Effector memory CD4-positive, alpha-beta T cell (primary cell): ENCODE data around the gene ZBTB8B.
"Not testable (repeated sequence)": the region's sequence is repeated elsewhere in the genome, so short reads cannot be mapped to it uniquely, and the experiment has no call there.

Experiments
- DNase-seq, 3 donors: peaks; one replicate each; pipeline ENCODE4 v3.0.0-alpha.2; 2020
- H3K27ac ChIP-seq: 2 replicates; pipeline ENCODE4 v1.7.0; 2013; ENCODE audit warnings: mild to moderate bottlenecking, low read length, moderate library complexity; ENCODE audit not compliant: insufficient read depth, poor library complexity, severe bottlenecking
- H3K27me3 ChIP-seq: replicated peaks from 2 replicates; pipeline ENCODE4 v1.7.0; 2013; ENCODE audit warnings: mild to moderate bottlenecking, low read length; ENCODE audit not compliant: insufficient read depth, control insufficient read depth, poor library complexity, severe bottlenecking
- H3K36me3 ChIP-seq: 2 replicates; pipeline ENCODE4 v1.7.0; 2013; ENCODE audit warnings: mild to moderate bottlenecking, low read length, moderate library complexity; ENCODE audit not compliant: control insufficient read depth, insufficient read depth
- H3K4me1 ChIP-seq: 2 replicates; pipeline ENCODE4 v1.7.0; 2013; ENCODE audit warnings: low read length, mild to moderate bottlenecking; ENCODE audit not compliant: control insufficient read depth, insufficient read depth, poor library complexity, severe bottlenecking
- H3K4me3 ChIP-seq: 2 replicates; pipeline ENCODE4 v1.7.0; 2013; ENCODE audit warnings: low read length, low read depth, mild to moderate bottlenecking; ENCODE audit not compliant: insufficient read depth, poor library complexity, severe bottlenecking
- H3K9me3 ChIP-seq: 2 replicates; pipeline ENCODE4 v1.7.0; 2013; ENCODE audit warnings: mild to moderate bottlenecking, low read length, moderate library complexity; ENCODE audit not compliant: control insufficient read depth
- total RNA-seq, 3 donors: gene quantifications; one replicate each; lab custom pipeline; 2026; lab: John Stamatoyannopoulos, UW

ZBTB8B gene
- 0 to 0.17 (median 0) reads per million in 3 donors for total RNA-seq

DNA sequence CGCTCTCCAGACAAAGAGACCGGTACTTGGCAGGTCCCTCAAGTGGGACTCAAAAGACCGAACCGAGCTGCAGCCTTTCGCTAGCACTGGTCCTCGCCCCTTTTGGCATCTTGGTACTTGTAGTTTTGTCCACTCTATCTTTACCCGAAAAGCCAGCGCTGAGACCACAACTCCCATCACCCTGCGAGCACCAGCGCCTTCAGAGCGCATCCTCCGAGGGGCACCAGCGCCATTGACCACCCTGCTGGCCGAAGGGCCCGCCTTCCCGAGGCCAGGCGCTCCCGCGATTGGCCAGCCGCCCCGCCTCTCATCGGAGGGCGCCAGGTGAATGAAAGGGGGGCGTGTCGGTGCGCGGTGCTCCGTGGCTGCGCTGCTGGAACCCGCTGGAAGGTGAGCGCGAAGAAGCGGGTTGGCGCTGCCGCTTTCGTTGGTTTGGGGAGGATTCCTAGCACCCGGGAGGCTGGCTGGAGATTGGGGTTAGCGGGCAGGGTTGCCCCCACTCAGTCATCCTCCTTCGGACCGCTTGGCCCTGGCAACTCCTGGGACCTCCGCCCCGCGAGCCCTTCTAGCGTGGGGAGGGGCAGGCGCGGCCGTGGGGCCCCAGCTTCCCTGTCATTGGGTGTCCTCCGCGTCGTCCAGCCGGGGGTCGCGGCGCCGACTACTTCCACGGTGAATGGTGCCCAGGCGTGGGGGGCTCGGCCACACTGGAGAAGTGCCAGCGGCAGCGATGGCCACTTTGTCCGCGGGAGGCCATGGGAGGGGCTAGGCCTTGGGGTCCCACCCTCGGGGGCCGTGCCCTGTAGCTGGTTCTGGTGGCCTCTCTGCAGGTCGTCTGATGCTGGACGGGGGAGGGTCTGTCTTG is at the start of gene ZBTB8B:
TSS of gene ZBTB8B (plus strand) at position 357 of the 862 bp plus-strand sequence. CDS start 5,553 bp downstream, outside the sequence.
- H3K27ac ChIP-seq = no peak within 1 kb of the TSS
- DNase-seq = no peak
- peaks cover 14% of the 10 kb centered on the region for H3K4me1 ChIP-seq
- no peaks in the 10 kb centered on the region for H3K36me3 ChIP-seq
- H3K27me3 ChIP-seq = peaks cover 24% of the 10 kb centered on the region
- H3K4me3 ChIP-seq = peak within 1 kb of the TSS; percentile 42
- no peaks in the 10 kb centered on the region for H3K9me3 ChIP-seq

DNA sequence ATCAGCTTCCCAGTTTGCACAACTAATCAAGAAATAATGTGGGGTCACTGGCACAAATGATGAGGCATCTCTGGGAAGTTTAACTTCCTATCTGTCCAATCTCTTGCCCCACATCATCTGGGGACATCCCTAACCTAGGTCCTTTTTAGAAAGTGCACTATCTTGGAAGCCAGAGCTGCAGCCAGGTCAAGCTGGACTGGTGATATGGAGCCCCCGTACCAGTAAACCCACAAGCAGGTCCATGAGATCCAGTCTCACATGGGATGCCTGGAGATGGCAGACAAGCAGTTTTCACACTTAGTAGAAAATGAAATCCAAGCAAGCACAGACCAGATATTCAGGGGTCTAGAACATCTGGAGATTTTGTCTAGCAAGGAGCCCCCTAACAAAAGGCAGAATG is 43.1 kb upstream of the ZBTB8B start:
- Histone ChIP-seq H3K4me3 (no peak overlapping the region), H3K9me3 (no peaks in the 10 kb centered on the region), H3K27ac (no peak overlapping the region), H3K27me3 (peaks cover 5% of the 10 kb centered on the region), H3K4me1 (peaks cover 2% of the 10 kb centered on the region), H3K36me3 (no peaks in the 10 kb centered on the region)
- no peak for DNase-seq

DNA sequence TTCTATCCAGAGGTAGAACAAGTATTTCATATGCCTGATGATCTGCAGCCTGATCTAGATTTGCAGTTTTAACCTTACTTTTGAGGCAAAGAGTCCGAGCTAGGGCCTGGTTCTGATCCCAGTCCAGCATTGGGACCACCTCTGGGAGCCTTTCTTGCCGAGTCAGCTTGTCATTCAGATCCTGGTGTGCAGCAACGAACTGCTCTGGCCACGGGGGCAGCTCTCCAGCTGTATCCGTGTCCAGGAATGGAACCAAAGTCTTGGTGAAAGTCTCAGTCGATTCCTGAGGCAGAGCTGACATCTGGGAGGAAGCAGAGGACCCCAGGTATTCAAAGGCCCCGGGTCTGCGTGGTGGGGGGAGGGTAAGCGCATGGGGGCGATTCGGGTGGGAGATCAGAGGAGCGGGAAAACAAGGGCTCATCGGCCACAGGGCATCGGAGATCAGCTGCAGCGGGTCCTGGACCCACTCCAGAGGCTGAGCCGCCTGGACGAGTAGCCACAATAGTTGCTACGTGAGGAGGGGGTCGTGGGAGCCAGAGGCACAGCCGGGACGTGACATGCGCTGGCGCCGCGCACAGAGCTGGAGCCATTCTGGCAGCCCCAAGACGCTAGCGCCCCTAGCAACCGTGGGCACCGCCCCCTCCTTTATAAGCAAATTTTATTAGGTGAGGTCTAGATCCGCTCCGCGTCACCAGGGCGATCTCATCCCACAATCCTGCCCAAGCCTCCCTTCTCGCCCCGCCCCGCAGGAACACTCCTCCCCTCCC is 38.2 kb upstream of the ZBTB8B start:
- Histone ChIP-seq H3K4me1 (peaks cover 3% of the 10 kb centered on the region), H3K9me3 (no peaks in the 10 kb centered on the region), H3K27ac (no peak overlapping the region), H3K36me3 (no peaks in the 10 kb centered on the region), H3K27me3 (peaks cover 16% of the 10 kb centered on the region), H3K4me3 (no peak overlapping the region)
- no peak for DNase-seq

DNA sequence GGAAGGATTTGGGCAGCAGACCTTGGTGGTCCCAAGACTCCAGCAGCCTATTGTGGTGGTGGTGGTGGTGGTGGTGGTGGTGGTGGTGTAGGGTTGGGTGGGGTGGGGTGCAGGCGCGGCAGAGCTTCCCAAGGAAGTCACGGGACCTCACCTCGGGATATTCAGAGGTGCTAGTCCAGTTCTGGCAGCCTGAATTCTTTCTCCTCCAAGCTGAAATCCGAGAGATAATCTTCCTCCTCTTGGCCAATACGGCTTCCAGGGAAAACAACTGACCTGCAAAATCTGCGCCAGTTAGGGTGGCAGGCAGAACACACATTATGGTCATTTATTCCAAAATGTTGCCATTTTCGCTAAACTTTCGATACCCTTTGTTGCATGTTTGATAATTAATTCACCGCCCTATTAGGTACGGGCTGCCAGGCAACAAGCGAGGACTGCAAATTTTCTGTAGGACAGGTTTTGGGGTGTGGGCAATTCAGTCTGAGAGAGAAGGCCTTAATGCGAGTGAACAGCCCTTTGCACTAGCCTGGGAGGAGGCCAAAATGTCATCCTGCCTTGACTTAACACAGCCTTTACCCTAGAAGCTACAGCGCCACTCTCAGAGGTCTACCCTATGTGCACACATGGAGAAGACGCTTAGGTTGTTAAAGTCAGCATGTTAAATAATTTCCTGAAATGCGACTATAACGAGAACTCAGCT is 37.5 kb upstream of the ZBTB8B start:
- H3K4me3 ChIP-seq = no peak overlapping the region
- no peaks in the 10 kb centered on the region for H3K9me3 ChIP-seq
- H3K27ac ChIP-seq = no peak overlapping the region
- H3K36me3 ChIP-seq = no peaks in the 10 kb centered on the region
- peaks cover 16% of the 10 kb centered on the region for H3K27me3 ChIP-seq
- H3K4me1 ChIP-seq = peaks cover 3% of the 10 kb centered on the region
- DNase-seq = no peak

DNA sequence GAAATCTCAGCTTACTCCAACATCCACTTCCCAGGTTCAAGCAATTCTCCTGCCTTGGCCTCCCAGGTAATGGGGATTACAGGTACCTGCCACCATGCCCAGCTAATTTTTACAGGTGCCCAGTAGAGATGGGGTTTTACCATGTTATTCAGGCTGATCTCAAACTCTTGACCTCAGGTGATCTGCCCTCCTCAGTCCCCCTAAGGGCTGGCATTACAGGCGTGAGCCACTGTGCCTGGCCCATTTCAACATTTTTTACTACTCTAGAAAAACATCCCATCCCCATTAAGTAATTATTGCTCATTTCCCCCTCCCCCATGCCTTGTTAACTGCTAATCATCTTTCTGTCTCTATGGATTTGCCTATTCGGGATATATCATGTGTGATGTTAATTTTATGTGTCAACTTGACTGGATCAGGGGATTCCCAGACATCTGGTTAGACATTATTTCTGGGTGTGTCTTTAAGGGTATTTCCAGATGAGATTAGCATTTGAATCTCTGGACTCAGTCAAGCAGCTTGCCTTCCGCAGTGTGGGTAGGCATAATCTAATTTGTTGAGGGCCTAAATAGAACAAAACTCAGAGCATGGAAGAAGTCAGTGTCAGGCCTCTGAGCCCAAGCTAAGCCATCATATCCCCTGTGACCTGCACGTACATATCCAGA is 33.0 kb upstream of the ZBTB8B start:
- H3K27ac ChIP-seq = no peak overlapping the region
- no peaks in the 10 kb centered on the region for H3K4me1 ChIP-seq
- no peak overlapping the region for H3K4me3 ChIP-seq
- H3K27me3 ChIP-seq = peaks cover 11% of the 10 kb centered on the region
- DNase-seq = no peak
- no peaks in the 10 kb centered on the region for H3K36me3 ChIP-seq
- no peaks in the 10 kb centered on the region for H3K9me3 ChIP-seq

DNA sequence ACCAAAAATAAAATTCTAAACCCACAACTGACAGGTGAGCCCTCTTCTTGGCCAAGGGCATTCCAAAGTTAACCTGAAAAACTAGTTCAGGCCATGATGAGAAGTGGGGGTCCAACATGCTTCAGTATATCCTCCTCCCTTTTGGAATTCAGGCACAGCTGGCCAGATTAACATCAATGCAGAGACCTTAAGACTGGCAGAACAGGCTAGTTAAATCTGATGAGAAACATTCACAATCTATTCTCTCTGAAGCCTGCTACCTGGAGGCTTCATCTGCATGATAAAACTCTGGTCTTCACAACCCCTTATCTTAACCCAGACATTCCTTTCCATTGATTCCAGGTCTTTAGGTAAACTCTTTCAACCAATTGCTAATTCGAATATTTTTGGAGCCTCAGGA is 26.7 kb upstream of the ZBTB8B start:
- no peaks in the 10 kb centered on the region for H3K9me3 ChIP-seq
- no peak for DNase-seq
- H3K27me3 ChIP-seq = peaks cover 4% of the 10 kb centered on the region
- no peak overlapping the region for H3K27ac ChIP-seq
- no peak overlapping the region for H3K4me3 ChIP-seq
- H3K4me1 ChIP-seq = no peaks in the 10 kb centered on the region
- H3K36me3 ChIP-seq = no peaks in the 10 kb centered on the region

DNA sequence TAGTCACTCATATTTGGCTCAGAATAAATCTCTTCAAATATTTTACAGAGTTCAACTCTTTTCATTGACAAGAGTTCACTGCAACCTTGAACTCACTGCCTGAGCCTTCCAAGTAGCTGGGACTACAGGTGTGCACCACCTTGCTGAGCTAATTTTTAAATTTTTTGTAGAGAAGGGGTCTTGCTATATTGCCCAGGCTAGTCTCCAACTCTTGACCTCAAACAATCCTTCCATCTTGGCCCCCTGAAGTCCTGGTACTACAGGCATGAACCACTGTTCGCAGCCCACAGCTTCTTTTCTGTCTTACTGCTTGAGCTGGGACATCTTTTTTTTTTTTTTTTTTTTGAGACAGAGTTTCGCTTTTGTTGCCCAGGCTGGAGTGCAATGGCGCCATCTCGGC is 26.1 kb upstream of the ZBTB8B start:
- H3K27ac ChIP-seq, H3K36me3 ChIP-seq, H3K4me1 ChIP-seq, DNase-seq, H3K27me3 ChIP-seq, H3K9me3 ChIP-seq, H3K4me3 ChIP-seq: not testable (repeated sequence)

DNA sequence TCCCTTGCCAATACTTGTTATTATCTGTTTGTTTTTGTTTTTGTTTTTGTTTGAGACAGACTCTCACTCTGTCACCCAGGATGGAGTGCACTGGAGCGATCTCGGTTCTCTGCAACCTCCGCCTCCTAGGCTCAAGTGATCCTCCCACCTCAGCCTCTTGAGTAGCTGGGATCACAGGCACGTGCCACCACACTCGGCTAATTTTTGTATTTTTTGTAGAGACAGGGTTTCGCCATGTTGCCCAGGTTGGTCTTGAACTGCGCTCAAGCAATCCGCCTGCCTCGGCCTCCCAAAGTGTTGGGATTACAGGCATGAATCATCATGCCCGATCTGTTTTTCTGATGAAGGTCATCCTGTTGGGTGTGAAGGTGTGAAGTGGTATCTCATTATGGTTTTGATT is 23.4 kb upstream of the ZBTB8B start:
- not testable (repeated sequence) for H3K27ac ChIP-seq, H3K9me3 ChIP-seq, H3K27me3 ChIP-seq, H3K4me3 ChIP-seq, DNase-seq, H3K36me3 ChIP-seq, H3K4me1 ChIP-seq

DNA sequence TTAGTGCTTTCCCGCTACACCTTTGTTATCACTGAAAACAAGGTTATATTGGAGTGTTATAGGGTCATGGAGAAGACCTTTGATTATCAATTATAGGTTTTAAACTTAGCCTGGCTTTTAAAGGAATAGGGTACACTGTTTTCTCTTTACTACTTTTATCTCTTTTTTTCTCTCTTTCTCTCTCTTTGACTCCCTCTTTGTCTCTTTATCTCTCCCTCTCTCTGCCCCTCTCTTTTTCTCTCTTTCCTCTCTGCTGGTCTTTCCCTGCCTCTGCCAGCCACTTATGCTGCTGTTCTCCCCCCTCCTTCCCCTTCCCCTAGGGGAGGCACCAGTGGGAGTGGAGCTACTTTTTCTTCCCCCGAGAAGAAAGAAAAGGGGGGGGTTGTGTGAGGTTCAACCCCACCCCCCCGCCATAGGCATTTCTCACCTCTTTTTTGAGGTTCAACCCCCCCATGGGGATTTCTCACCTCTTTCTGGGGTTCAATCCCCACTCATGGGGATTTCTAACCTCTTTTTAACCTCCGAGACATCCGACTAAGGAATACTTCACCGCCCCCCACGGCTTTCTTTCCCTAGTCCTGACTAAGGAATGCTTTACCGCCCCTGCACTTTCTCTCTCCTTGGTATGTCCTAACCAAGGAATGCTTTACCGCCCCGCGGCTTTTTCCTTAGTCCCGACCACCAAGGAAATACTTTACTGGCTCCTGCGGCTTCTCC is 17.2 kb upstream of the ZBTB8B start:
- Histone ChIP-seq H3K4me1 (no peaks in the 10 kb centered on the region), H3K4me3 (no peak overlapping the region), H3K27me3 (no peaks in the 10 kb centered on the region), H3K9me3 (peaks cover 3% of the 10 kb centered on the region), H3K36me3 (no peaks in the 10 kb centered on the region), H3K27ac (no peak overlapping the region)
- DNase-seq = no peak
